Brain microvascular endothelial cell (primary cell): ENCODE measurements around the gene HK2.

ENCODE experiments used
- DNase-seq: peaks from one replicate; pipeline ENCODE4 v3.0.0-alpha.2; 2020
- H3K27ac ChIP-seq: fragments of 250-450 bp; sonication (Bioruptor Pico); 2 replicates; pipeline ENCODE4 v1.5.1; 2020; ENCODE audit warnings: mild to moderate bottlenecking, moderate library complexity
- H3K27me3 ChIP-seq: fragments of 250-450 bp; sonication (Bioruptor Pico); replicated peaks from 2 replicates; pipeline ENCODE4 v1.5.1; 2020; ENCODE audit warnings: mild to moderate bottlenecking
- H3K36me3 ChIP-seq: fragments of 250-450 bp; sonication (Bioruptor Pico); replicated peaks from 2 replicates; pipeline ENCODE4 v1.5.1; 2020; ENCODE audit warnings: mild to moderate bottlenecking
- H3K4me3 ChIP-seq: 2 replicates; pipeline ENCODE4 v1.5.1; 2011; ENCODE audit warnings: low read depth, mild to moderate bottlenecking, control low read depth, low read length, moderate library complexity
- CTCF ChIP-seq: IDR thresholded peaks from 2 replicates; pipeline ENCODE4 v1.5.1; 2011; ENCODE audit warnings: low read depth, mild to moderate bottlenecking, moderate library complexity, low read length, control low read depth, inconsistent platforms; ENCODE audit errors: missing control alignments
- in situ Hi-C: cut with HindIII; loops from 2 replicates; pipeline ENCODE4 v1.10.0; 2017; ENCODE audit warnings: low sequenced_read_pairs, low pct_ligation_motif_present

Gene HK2

GRCh38 chr2:74858281-74858680, 24.4 kb downstream of the HK2 start:
- Histone ChIP-seq H3K36me3 (no peaks in the 10 kb centered on the region), H3K27ac (no peak overlapping the region), H3K4me3 (no peak overlapping the region), H3K27me3 (no peaks in the 10 kb centered on the region)
- TF ChIP-seq CTCF: no peak
- in situ Hi-C loops: loop anchor here (25.0 kb wide), 1 partner anchor 171 kb away; no protein-coding TSS in a partner anchor
- no peak for DNase-seq

- Histone ChIP-seq H3K27me3 (no peaks in the 10 kb centered on the region), H3K27ac (no peak overlapping the region), H3K36me3 (no peaks in the 10 kb centered on the region), H3K4me3 (no peak overlapping the region)
- in situ Hi-C loops: loop anchor here (25.0 kb wide), 1 partner anchor 173 kb away; no protein-coding TSS in a partner anchor
- TF ChIP-seq CTCF: no peak
- DNase-seq: no peak
Observed at GRCh38 chr2:74860079-74860478, 26.2 kb downstream of the HK2 start.

GRCh38 chr2:74860521-74860920, 26.6 kb downstream of the HK2 start:
- Histone ChIP-seq H3K27me3 (no peaks in the 10 kb centered on the region), H3K4me3 (no peak overlapping the region), H3K27ac (no peak overlapping the region), H3K36me3 (no peaks in the 10 kb centered on the region)
- no peak for DNase-seq
- no peak for TF ChIP-seq CTCF
- in situ Hi-C loops: loop anchor here (25.0 kb wide), 1 partner anchor 173 kb away; no protein-coding TSS in a partner anchor

GRCh38 chr2:74861531-74861930, 27.6 kb downstream of the HK2 start:
- H3K27me3 ChIP-seq: no peaks in the 10 kb centered on the region
- TF ChIP-seq CTCF: no peak
- in situ Hi-C loops: loop anchor here (25.0 kb wide), 1 partner anchor 174 kb away; no protein-coding TSS in a partner anchor

GRCh38 chr2:74862020-74862964, 28.4 kb downstream of the HK2 start:
- H3K36me3 ChIP-seq: no peaks in the 10 kb centered on the region
- H3K27ac ChIP-seq: no peak overlapping the region
- in situ Hi-C loops: loop anchor here (25.0 kb wide), 1 partner anchor 175 kb away; no protein-coding TSS in a partner anchor
- H3K27me3 ChIP-seq: no peaks in the 10 kb centered on the region
- no peak for DNase-seq
- H3K4me3 ChIP-seq: no peak overlapping the region
- TF ChIP-seq CTCF: no peak

More at GRCh38 chr2:74861531-74861930, 27.6 kb downstream of the HK2 start:
- H3K4me3 ChIP-seq: no peak overlapping the region
- H3K27ac ChIP-seq: no peak overlapping the region
- H3K36me3 ChIP-seq: no peaks in the 10 kb centered on the region
- no peak for DNase-seq
